ENCODE results near the gene RAB1B.
"Not testable (repeated sequence)": the region's sequence is repeated elsewhere in the genome, so short reads cannot be mapped to it uniquely, and the experiment has no call there.

RAB1B gene

DNA sequence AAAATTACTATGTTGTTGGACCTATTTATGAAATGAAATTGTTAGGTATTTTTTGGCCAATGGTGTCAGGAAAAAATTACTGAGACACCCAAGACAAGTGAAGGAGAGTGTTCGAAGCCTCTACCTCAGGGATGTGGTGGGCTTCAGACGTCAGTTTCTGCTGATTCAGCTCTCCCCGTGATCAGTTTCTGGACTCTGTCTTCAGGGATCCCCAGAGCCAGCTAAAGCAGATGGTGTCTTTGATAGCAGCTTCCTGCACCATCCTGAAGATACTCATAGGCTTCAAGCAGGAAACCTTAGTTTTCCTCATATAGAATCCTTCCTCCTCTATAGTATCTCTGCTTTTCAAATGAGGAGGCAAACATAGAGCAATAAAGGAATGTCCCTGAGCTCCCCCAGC is 41.0 kb downstream of the RAB1B start:
- Histone ChIP-seq H4K20me1 (ENCODE audit: insufficient read depth, low read length) (no peaks in the 10 kb centered on the region), H3K4me3 (ENCODE audit: low read depth, low read length, poor library complexity, severe bottlenecking) (no peak overlapping the region), H3K9ac (ENCODE audit: low read length) (no peak overlapping the region), H3K36me3 (ENCODE audit: insufficient read depth, low read length) (no peaks in the 10 kb centered on the region), H2AFZ (ENCODE audit: low read length) (no peak overlapping the region), H3K27ac (ENCODE audit: low read depth, low read length, poor library complexity, severe bottlenecking) (no peak overlapping the region), H3K27me3 (ENCODE audit: insufficient read depth, low read length) (peaks cover 4% of the 10 kb centered on the region; the same call in 1 of the 2 replicates), H3F3A (ENCODE audit: insufficient read depth, low read length) (no peaks in the 10 kb centered on the region), H3K9me2 (ENCODE audit: low read depth, low read length) (no peaks in the 10 kb centered on the region), H3K9me3 (ENCODE audit: low read length) (no peaks in the 10 kb centered on the region), H3K4me1 (ENCODE audit: insufficient read depth, low read length, severe bottlenecking) (peaks cover 8% of the 10 kb centered on the region), H3K4me2 (ENCODE audit: low read length) (no peak overlapping the region), H3K79me2 (ENCODE audit: insufficient read depth, low read length) (no peaks in the 10 kb centered on the region)
- TF ChIP-seq CTCF (IDR thresholded peaks at IDR 0.05; ENCODE audit: low read length) (no peak), EZH2 (IDR thresholded peaks at IDR 0.05; ENCODE audit: borderline replicate concordance, low read length) (no peak)

GRCh38 chr11:66310324-66310723 is 41.9 kb downstream of the RAB1B start:
- Histone ChIP-seq H3K9ac (ENCODE audit: low read length) (no peak overlapping the region), H3K9me3 (ENCODE audit: low read length) (no peaks in the 10 kb centered on the region), H4K20me1 (ENCODE audit: insufficient read depth, low read length) (no peaks in the 10 kb centered on the region), H3K9me2 (ENCODE audit: low read depth, low read length) (no peaks in the 10 kb centered on the region), H3K27ac (ENCODE audit: low read depth, low read length, poor library complexity, severe bottlenecking) (no peak overlapping the region), H3K27me3 (ENCODE audit: insufficient read depth, low read length) (peaks cover 4% of the 10 kb centered on the region; the same call in 1 of the 2 replicates), H3F3A (ENCODE audit: insufficient read depth, low read length) (no peaks in the 10 kb centered on the region), H3K4me3 (ENCODE audit: low read depth, low read length, poor library complexity, severe bottlenecking) (no peak overlapping the region), H3K79me2 (ENCODE audit: insufficient read depth, low read length) (no peaks in the 10 kb centered on the region), H3K4me2 (ENCODE audit: low read length) (no peak overlapping the region), H2AFZ (ENCODE audit: low read length) (no peak overlapping the region), H3K4me1 (ENCODE audit: insufficient read depth, low read length, severe bottlenecking) (peaks cover 8% of the 10 kb centered on the region), H3K36me3 (ENCODE audit: insufficient read depth, low read length) (no peaks in the 10 kb centered on the region)
- TF ChIP-seq EZH2 (IDR thresholded peaks at IDR 0.05; ENCODE audit: borderline replicate concordance, low read length) (no peak), CTCF (IDR thresholded peaks at IDR 0.05; ENCODE audit: low read length) (no peak)

GRCh38 chr11:66310803-66311440 is 42.5 kb downstream of the RAB1B start:
- not testable (repeated sequence) for H3K79me2 ChIP-seq (ENCODE audit: insufficient read depth, low read length); H3K9ac ChIP-seq (ENCODE audit: low read length)

GRCh38 chr11:66311470-66311964 is 43.1 kb downstream of the RAB1B start:
- Histone ChIP-seq H3K4me2 (ENCODE audit: low read length) (peak overlapping the region; percentile 97), H3K4me3 (ENCODE audit: low read depth, low read length, poor library complexity, severe bottlenecking) (peak overlapping the region; percentile 70), H3K9me2 (ENCODE audit: low read depth, low read length) (no peaks in the 10 kb centered on the region), H3K27me3 (ENCODE audit: insufficient read depth, low read length) (no peaks in the 10 kb centered on the region), H3K36me3 (ENCODE audit: insufficient read depth, low read length) (no peaks in the 10 kb centered on the region), H3F3A (ENCODE audit: insufficient read depth, low read length) (no peaks in the 10 kb centered on the region), H4K20me1 (ENCODE audit: insufficient read depth, low read length) (no peaks in the 10 kb centered on the region), H3K9me3 (ENCODE audit: low read length) (no peaks in the 10 kb centered on the region), H3K4me1 (ENCODE audit: insufficient read depth, low read length, severe bottlenecking) (peaks cover 15% of the 10 kb centered on the region), H3K9ac (ENCODE audit: low read length) (peak overlapping the region; percentile 71), H3K79me2 (ENCODE audit: insufficient read depth, low read length) (no peaks in the 10 kb centered on the region), H2AFZ (ENCODE audit: low read length) (peak overlapping the region; percentile 76; the same call in 1 of the 2 replicates), H3K27ac (ENCODE audit: low read depth, low read length, poor library complexity, severe bottlenecking) (peak overlapping the region; percentile 71)
- no peak for TF ChIP-seq EZH2 (IDR thresholded peaks at IDR 0.05; ENCODE audit: borderline replicate concordance, low read length)
- no peak; the same call in 1 of the 2 replicates for TF ChIP-seq CTCF (IDR thresholded peaks at IDR 0.05; ENCODE audit: low read length)

More at GRCh38 chr11:66310803-66311440, 42.5 kb downstream of the RAB1B start:
- not testable (repeated sequence) for H4K20me1 ChIP-seq (ENCODE audit: insufficient read depth, low read length); H3K27me3 ChIP-seq (ENCODE audit: insufficient read depth, low read length); H3F3A ChIP-seq (ENCODE audit: insufficient read depth, low read length); H2AFZ ChIP-seq (ENCODE audit: low read length); H3K4me2 ChIP-seq (ENCODE audit: low read length); H3K4me3 ChIP-seq (ENCODE audit: low read depth, low read length, poor library complexity, severe bottlenecking); H3K9me3 ChIP-seq (ENCODE audit: low read length); H3K9me2 ChIP-seq (ENCODE audit: low read depth, low read length); H3K27ac ChIP-seq (ENCODE audit: low read depth, low read length, poor library complexity, severe bottlenecking); H3K4me1 ChIP-seq (ENCODE audit: insufficient read depth, low read length, severe bottlenecking); H3K36me3 ChIP-seq (ENCODE audit: insufficient read depth, low read length)
